RWPE2 (cell line): ENCODE results near the gene KBTBD4.

Source experiments
- ATAC-seq: fragments of 200-7000 bp; cut with Tn5 transposase; 3 replicates; pipeline ENCODE4 v1.9.1; 2021; ENCODE audit warnings: low read depth
- DNase-seq: peaks from one replicate; pipeline ENCODE4 v3.0.0-alpha.2; 2020; ENCODE audit warnings: low spot score
- H3K27ac ChIP-seq: fragments of 450-650 bp; 2 replicates; pipeline ENCODE4 v1.5.1; 2017; ENCODE audit warnings: mild to moderate bottlenecking; ENCODE audit not compliant: poor library complexity, severe bottlenecking
- H3K27me3 ChIP-seq: fragments of 250-450 bp; sonication (Bioruptor Pico); 2 replicates; pipeline ENCODE4 v1.5.1; 2021; ENCODE audit warnings: mild to moderate bottlenecking, moderate library complexity; ENCODE audit not compliant: insufficient read depth, poor library complexity, severe bottlenecking
- H3K36me3 ChIP-seq: fragments of 250-450 bp; sonication (Bioruptor Pico); 2 replicates; pipeline ENCODE4 v1.5.1; 2020; ENCODE audit warnings: low read depth, mild to moderate bottlenecking, moderate library complexity
- H3K4me1 ChIP-seq: fragments of 250-450 bp; sonication (Bioruptor Pico); 2 replicates; pipeline ENCODE4 v1.5.1; 2021; ENCODE audit warnings: mild to moderate bottlenecking, moderate library complexity; ENCODE audit not compliant: insufficient read depth, poor library complexity, severe bottlenecking
- H3K4me3 ChIP-seq: fragments of 250-450 bp; sonication (Bioruptor Pico); 2 replicates; pipeline ENCODE4 v1.5.1; 2021; ENCODE audit warnings: mild to moderate bottlenecking, moderate library complexity; ENCODE audit not compliant: severe bottlenecking
- H3K9me3 ChIP-seq: fragments of 250-450 bp; sonication (Bioruptor Pico); 2 replicates; pipeline ENCODE4 v1.5.1; 2021; ENCODE audit warnings: mild to moderate bottlenecking, moderate library complexity; ENCODE audit not compliant: severe bottlenecking
- CTCF ChIP-seq: fragments of 450-650 bp; IDR thresholded peaks from one replicate; pipeline ENCODE4 v1.5.1; 2017; ENCODE audit warnings: mild to moderate bottlenecking, moderate library complexity; ENCODE audit not compliant: poor library complexity, severe bottlenecking

KBTBD4 gene

DNA sequence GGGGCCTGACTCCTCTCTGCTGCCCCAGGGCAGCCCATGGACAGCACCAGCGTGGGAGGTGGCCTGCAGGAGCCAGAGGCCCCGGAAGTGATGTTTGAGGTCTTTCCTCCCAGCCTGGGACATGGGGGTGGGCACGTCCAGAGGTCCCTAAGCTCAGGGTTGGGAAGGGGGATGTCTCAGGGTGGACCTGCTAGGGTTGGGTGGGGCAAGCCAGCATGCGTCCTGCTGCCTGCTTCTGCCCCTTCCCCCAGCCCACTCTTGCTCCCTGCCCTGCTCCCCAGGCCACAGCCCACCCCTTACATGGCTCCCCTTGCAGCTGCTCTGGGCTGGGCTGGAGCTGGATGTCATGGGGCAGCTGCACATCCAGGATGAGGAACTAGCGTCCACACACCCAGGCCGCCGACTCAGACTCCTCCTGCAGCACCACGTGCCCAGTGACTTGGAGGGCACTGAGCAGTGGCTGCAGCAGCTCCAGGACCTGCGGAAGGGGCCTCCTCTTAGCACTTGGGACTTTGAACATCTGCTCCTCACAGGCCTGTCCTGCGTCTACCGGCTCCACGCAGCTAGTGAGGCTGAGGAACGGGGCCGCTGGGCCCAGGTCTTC, 9.1 kb upstream of the KBTBD4 start:
- DNase-seq (no peak), ATAC-seq (no peak)
- H3K4me1 ChIP-seq = no peaks in the 10 kb centered on the region
- peaks cover 16% of the 10 kb centered on the region for H3K36me3 ChIP-seq
- H3K27me3 ChIP-seq = peaks cover 13% of the 10 kb centered on the region
- no peak for TF ChIP-seq CTCF
- no peak overlapping the region for H3K27ac ChIP-seq
- no peaks in the 10 kb centered on the region for H3K9me3 ChIP-seq
- no peak overlapping the region for H3K4me3 ChIP-seq

DNA sequence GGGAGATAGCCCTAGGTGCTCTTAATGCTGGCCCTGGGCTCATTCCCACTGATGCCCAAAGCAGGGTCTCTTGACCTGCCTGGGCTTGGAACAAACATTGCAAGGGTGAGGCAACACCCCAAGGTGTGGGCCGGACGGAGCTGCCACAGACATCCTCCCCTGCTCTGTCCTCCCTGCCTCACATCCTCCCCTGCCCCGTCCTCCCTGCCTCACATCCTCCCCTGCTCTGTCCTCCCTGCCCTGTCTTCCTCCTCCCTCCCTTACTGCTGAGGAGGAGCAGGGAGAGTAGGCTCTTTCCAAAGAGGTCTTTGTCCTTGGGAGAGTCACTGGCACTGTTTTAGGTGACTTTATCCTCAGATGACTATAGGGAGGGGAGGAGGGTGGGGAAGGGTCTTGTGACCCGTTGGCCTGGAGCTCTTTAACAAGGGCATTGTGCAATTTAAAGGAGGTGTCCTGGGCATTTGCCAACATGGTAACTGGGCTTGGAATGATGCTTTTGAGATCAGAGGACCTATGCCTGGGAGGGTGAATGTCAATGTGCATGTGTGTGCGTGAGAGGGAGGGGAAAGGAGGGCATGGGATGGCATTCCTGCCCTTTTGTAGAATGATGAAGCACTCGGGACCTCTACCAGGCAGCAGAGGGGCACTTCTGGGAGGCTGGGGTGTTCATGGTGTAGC, 8.4 kb upstream of the KBTBD4 start:
- DNase-seq (no peak), ATAC-seq (peak; percentile 11; the same call in 1 of the 3 replicates)
- TF ChIP-seq CTCF = no peak
- no peak overlapping the region for H3K27ac ChIP-seq
- H3K4me1 ChIP-seq = no peaks in the 10 kb centered on the region
- H3K36me3 ChIP-seq = peaks cover 22% of the 10 kb centered on the region
- H3K9me3 ChIP-seq = no peaks in the 10 kb centered on the region
- H3K27me3 ChIP-seq = peaks cover 9% of the 10 kb centered on the region
- H3K4me3 ChIP-seq = no peak overlapping the region

DNA sequence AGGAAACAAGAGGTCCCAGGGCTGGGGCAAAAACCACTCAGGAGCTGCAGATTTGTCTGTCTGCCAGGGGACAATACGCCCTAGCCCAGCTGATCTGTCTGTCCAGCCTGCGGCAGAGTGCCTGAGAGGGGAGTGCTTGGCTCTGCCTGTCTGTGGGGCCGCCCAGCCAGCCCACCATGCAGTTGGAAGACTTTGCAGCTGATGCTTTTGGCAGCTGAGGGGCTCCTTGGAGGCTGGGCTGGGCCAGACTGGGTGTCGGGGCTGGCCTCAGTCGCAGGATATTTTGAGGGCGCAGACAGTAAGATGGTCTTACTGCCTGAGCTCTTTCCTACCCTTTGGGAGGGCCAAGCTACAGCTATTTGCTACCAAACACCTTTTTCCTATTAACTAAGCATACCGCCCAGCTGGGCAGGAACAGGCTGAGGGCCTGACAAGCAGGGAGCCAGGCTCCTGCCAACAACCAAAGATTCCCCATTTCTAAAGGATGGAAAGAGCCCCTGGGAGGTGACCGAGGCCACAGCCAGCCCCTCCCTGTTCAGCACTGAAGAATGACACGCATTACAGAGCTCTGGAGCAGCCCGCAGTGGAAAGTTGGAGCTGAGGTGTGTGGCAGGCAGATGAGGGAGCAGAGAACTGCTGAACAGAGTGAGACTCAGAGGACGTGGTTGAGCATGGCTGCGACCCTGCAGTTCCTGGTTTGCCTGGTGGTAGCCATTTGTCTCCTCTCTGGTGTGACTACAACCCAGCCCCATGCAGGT, 7.5 kb upstream of the KBTBD4 start, which contains the start of gene FAM180B:
TSS of gene FAM180B (plus strand) at position 581 of the 758 bp plus-strand sequence. CDS start at position 672, 91 bp downstream.
- Histone ChIP-seq H3K36me3 (peaks cover 31% of the 10 kb centered on the region), H3K27ac (no peak within 1 kb of the TSS)

DNA sequence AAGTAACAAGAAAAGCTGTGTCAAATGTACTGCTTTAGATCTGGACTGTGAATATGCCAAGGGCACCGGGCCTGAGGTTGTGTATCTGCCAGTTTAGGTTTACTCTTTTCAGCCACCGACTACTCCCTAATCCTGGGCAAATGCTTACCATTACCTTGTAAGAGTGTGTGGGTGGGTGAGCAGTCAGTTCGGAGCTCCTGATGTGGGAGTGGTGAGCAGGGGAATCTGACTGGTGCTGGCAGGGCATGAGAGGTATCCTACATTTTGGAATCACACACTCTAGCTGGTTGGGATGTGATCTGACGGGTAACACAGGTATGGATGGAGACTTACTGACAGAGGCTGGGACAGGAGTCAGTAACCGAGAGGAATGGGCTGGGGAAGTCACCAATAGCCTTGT, 5.1 kb upstream of the KBTBD4 start:
- Histone ChIP-seq H3K36me3 (peaks cover 48% of the 10 kb centered on the region), H3K27ac (no peak overlapping the region), H3K9me3 (no peaks in the 10 kb centered on the region), H3K27me3 (no peaks in the 10 kb centered on the region), H3K4me1 (peaks cover 4% of the 10 kb centered on the region), H3K4me3 (no peak overlapping the region)
- DNase-seq = no peak
- no peak for ATAC-seq
- no peak for TF ChIP-seq CTCF

More for the DNA sequence above, 7.5 kb upstream of the KBTBD4 start, which contains the start of gene FAM180B:
- H3K4me3 ChIP-seq = no peak within 1 kb of the TSS
- DNase-seq = no peak
- no peaks in the 10 kb centered on the region for H3K9me3 ChIP-seq
- peaks cover 9% of the 10 kb centered on the region for H3K27me3 ChIP-seq
- TF ChIP-seq CTCF = no peak
- no peaks in the 10 kb centered on the region for H3K4me1 ChIP-seq
- ATAC-seq = no peak; the same call in 2 of the 3 replicates
